ENCODE results near the gene TRIO.

Gene TRIO

GRCh38 chr5:14146725-14147124, 3.6 kb downstream of the TRIO start:
- no peak for FAIRE-seq
- no peak for DNase-seq (ENCODE audit: low spot score)

- no peak for FAIRE-seq
- no peak for DNase-seq (ENCODE audit: low spot score)
Measured at GRCh38 chr5:14147210-14147609, 4.1 kb downstream of the TRIO start.

GRCh38 chr5:14148483-14148882, 5.3 kb downstream of the TRIO start:
- no peak for FAIRE-seq
- no peak for DNase-seq (ENCODE audit: low spot score)

GRCh38 chr5:14148890-14149671, 5.9 kb downstream of the TRIO start:
- FAIRE-seq, result no peak
- no peak for DNase-seq (ENCODE audit: low spot score)

- FAIRE-seq, result no peak
- DNase-seq (ENCODE audit: low spot score), result no peak
Measured at GRCh38 chr5:14149672-14150274, 6.6 kb downstream of the TRIO start.

- FAIRE-seq (no peak), DNase-seq (ENCODE audit: low spot score) (no peak)
Measured at GRCh38 chr5:14151416-14151815, 8.3 kb downstream of the TRIO start.

- DNase-seq (ENCODE audit: low spot score) (no peak), FAIRE-seq (no peak)
Measured at GRCh38 chr5:14153071-14153864, 10.1 kb downstream of the TRIO start.

- no peak for FAIRE-seq
- DNase-seq (ENCODE audit: low spot score), result peak; percentile 69
Measured at GRCh38 chr5:14153932-14154731, 11.0 kb downstream of the TRIO start.

GRCh38 chr5:14155075-14155474, 11.9 kb downstream of the TRIO start:
- no peak for DNase-seq (ENCODE audit: low spot score)
- no peak for FAIRE-seq

- FAIRE-seq, result no peak
Measured at GRCh38 chr5:14155739-14156138, 12.6 kb downstream of the TRIO start.

GRCh38 chr5:14156290-14156649, 13.1 kb downstream of the TRIO start:
- DNase-seq (ENCODE audit: low spot score), result no peak
- no peak for FAIRE-seq

More at GRCh38 chr5:14155739-14156138, 12.6 kb downstream of the TRIO start:
- no peak for DNase-seq (ENCODE audit: low spot score)

- DNase-seq (ENCODE audit: low spot score), result peak; percentile 87
- no peak for FAIRE-seq
Measured at GRCh38 chr5:14156650-14157492, 13.7 kb downstream of the TRIO start.

- FAIRE-seq (no peak), DNase-seq (ENCODE audit: low spot score) (no peak)
Measured at GRCh38 chr5:14157493-14157782, 14.3 kb downstream of the TRIO start.

- FAIRE-seq, result no peak
Measured at GRCh38 chr5:14158890-14159666, 15.9 kb downstream of the TRIO start.

GRCh38 chr5:14161825-14162556, 18.8 kb downstream of the TRIO start:
- FAIRE-seq (no peak), DNase-seq (ENCODE audit: low spot score) (no peak)

More at GRCh38 chr5:14158890-14159666, 15.9 kb downstream of the TRIO start:
- no peak for DNase-seq (ENCODE audit: low spot score)

GRCh38 chr5:14164164-14165163, 21.3 kb downstream of the TRIO start:
- no peak for FAIRE-seq
- no peak for DNase-seq (ENCODE audit: low spot score)

- peak; percentile 91 for DNase-seq (ENCODE audit: low spot score)
- FAIRE-seq, result peak; percentile 30
Measured at GRCh38 chr5:14165375-14166106, 22.4 kb downstream of the TRIO start.
